ENCODE data around the gene DCLK2.

DNA sequence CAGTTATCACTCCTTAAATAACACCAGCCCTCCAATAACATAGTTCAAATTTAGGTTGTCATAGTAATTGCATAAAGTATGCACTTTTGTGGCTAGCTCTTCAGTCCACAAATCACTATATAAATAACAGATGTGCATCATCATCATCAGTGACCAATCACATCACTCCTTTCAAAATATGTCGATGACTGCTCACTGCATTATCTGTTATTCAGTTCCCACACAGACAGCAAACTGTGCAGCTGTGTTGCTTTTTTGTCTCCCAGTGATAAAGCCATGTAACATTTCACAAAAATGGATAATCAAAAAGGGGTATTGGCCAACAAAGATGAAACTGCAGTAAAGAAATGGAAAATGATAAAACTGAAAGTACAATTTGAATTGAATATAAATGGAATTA, 205.4 kb downstream of the DCLK2 start:
- TF ChIP-seq SMC3 (conservative IDR thresholded peaks at IDR 0.05; ENCODE audit: poor library complexity), result no peak
- TF ChIP-seq POLR2AphosphoS5 (IDR thresholded peaks at IDR 0.05), result no peak
- TF ChIP-seq, protein P1, sequence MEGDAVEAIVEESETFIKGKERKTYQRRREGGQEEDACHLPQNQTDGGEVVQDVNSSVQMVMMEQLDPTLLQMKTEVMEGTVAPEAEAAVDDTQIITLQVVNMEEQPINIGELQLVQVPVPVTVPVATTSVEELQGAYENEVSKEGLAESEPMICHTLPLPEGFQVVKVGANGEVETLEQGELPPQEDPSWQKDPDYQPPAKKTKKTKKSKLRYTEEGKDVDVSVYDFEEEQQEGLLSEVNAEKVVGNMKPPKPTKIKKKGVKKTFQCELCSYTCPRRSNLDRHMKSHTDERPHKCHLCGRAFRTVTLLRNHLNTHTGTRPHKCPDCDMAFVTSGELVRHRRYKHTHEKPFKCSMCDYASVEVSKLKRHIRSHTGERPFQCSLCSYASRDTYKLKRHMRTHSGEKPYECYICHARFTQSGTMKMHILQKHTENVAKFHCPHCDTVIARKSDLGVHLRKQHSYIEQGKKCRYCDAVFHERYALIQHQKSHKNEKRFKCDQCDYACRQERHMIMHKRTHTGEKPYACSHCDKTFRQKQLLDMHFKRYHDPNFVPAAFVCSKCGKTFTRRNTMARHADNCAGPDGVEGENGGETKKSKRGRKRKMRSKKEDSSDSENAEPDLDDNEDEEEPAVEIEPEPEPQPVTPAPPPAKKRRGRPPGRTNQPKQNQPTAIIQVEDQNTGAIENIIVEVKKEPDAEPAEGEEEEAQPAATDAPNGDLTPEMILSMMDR (IDR thresholded peaks at IDR 0.05; ENCODE audit: poor library complexity, severe bottlenecking), result no peak
- no peak for TF ChIP-seq EP300 (conservative IDR thresholded peaks at IDR 0.05; ENCODE audit: poor library complexity, severe bottlenecking)
- TF ChIP-seq, protein P2, sequence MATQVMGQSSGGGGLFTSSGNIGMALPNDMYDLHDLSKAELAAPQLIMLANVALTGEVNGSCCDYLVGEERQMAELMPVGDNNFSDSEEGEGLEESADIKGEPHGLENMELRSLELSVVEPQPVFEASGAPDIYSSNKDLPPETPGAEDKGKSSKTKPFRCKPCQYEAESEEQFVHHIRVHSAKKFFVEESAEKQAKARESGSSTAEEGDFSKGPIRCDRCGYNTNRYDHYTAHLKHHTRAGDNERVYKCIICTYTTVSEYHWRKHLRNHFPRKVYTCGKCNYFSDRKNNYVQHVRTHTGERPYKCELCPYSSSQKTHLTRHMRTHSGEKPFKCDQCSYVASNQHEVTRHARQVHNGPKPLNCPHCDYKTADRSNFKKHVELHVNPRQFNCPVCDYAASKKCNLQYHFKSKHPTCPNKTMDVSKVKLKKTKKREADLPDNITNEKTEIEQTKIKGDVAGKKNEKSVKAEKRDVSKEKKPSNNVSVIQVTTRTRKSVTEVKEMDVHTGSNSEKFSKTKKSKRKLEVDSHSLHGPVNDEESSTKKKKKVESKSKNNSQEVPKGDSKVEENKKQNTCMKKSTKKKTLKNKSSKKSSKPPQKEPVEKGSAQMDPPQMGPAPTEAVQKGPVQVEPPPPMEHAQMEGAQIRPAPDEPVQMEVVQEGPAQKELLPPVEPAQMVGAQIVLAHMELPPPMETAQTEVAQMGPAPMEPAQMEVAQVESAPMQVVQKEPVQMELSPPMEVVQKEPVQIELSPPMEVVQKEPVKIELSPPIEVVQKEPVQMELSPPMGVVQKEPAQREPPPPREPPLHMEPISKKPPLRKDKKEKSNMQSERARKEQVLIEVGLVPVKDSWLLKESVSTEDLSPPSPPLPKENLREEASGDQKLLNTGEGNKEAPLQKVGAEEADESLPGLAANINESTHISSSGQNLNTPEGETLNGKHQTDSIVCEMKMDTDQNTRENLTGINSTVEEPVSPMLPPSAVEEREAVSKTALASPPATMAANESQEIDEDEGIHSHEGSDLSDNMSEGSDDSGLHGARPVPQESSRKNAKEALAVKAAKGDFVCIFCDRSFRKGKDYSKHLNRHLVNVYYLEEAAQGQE (IDR thresholded peaks at IDR 0.05; ENCODE audit: borderline replicate concordance), result no peak
- TF ChIP-seq EZH2 (IDR thresholded peaks at IDR 0.05; ENCODE audit: borderline replicate concordance, insufficient read depth, low read length, poor library complexity, severe bottlenecking), result no peak
- no peak for TF ChIP-seq RAD21 (conservative IDR thresholded peaks at IDR 0.05)
- TF ChIP-seq TAF1 (IDR thresholded peaks at IDR 0.05; ENCODE audit: low read depth), result no peak
